NCI-H1048 (cell line): ENCODE results near the gene RPL38.

ENCODE experiments used
- DNase-seq: peaks from one replicate; lab custom pipeline; 2025; lab: John Stamatoyannopoulos, UW

RPL38 gene

GRCh38 chr17:74227271-74228080, 24.0 kb downstream of the RPL38 start:
- no peak for DNase-seq

GRCh38 chr17:74228306-74228978, 25.0 kb downstream of the RPL38 start:
- no peak for DNase-seq

GRCh38 chr17:74230896-74231295, 27.4 kb downstream of the RPL38 start:
- no peak for DNase-seq

GRCh38 chr17:74231928-74232907, 28.7 kb downstream of the RPL38 start:
- DNase-seq: no peak

GRCh38 chr17:74233937-74234336, 30.5 kb downstream of the RPL38 start:
- no peak for DNase-seq

- DNase-seq: no peak
Measured at GRCh38 chr17:74234486-74234885, 31.0 kb downstream of the RPL38 start.

GRCh38 chr17:74235040-74235581, 31.6 kb downstream of the RPL38 start:
- no peak for DNase-seq

- no peak for DNase-seq
Measured at GRCh38 chr17:74235911-74236371, 32.5 kb downstream of the RPL38 start.

GRCh38 chr17:74237321-74237720, 33.8 kb downstream of the RPL38 start:
- no peak for DNase-seq

GRCh38 chr17:74239172-74239571, 35.7 kb downstream of the RPL38 start:
- no peak for DNase-seq

GRCh38 chr17:74240618-74241205, 37.2 kb downstream of the RPL38 start:
- DNase-seq: no peak

- DNase-seq: no peak
Measured at GRCh38 chr17:74241431-74241830, 38.0 kb downstream of the RPL38 start.

- DNase-seq: no peak
Measured at GRCh38 chr17:74241847-74242246, 38.4 kb downstream of the RPL38 start.

- no peak for DNase-seq
Measured at GRCh38 chr17:74243013-74243755, 39.7 kb downstream of the RPL38 start.

GRCh38 chr17:74244128-74244527, 40.6 kb downstream of the RPL38 start:
- no peak for DNase-seq

- no peak for DNase-seq
Measured at GRCh38 chr17:74244548-74244947, 41.1 kb downstream of the RPL38 start.

GRCh38 chr17:74245145-74245831, 41.8 kb downstream of the RPL38 start:
- no peak for DNase-seq

- no peak for DNase-seq
Measured at GRCh38 chr17:74245871-74246270, 42.4 kb downstream of the RPL38 start.

GRCh38 chr17:74249590-74250270, 46.3 kb downstream of the RPL38 start:
- DNase-seq: no peak
